ENCODE measurements around the gene UCKL1.

The UCKL1 gene

GRCh38 chr20:63958964-63959698, 2.9 kb upstream of the UCKL1 start:
- no peak for DNase-seq (ENCODE audit: low read depth)

- DNase-seq (ENCODE audit: low read depth): no peak
Observed at GRCh38 chr20:63958471-63958870, 2.3 kb upstream of the UCKL1 start.

GRCh38 chr20:63957690-63958441, 1.6 kb upstream of the UCKL1 start:
- DNase-seq (ENCODE audit: low read depth): no peak

GRCh38 chr20:63957004-63957689, 931 bp upstream of the UCKL1 start:
- peak; percentile 66 for DNase-seq (ENCODE audit: low read depth)

- no peak for DNase-seq (ENCODE audit: low read depth)
Observed at GRCh38 chr20:63956664-63957003, 418 bp upstream of the UCKL1 start.

- DNase-seq (ENCODE audit: low read depth): peak; percentile 38
Observed at GRCh38 chr20:63955281-63955826, 862 bp downstream of the UCKL1 start.

- DNase-seq (ENCODE audit: low read depth): no peak
Observed at GRCh38 chr20:63953764-63954429, 2.3 kb downstream of the UCKL1 start.

- DNase-seq (ENCODE audit: low read depth): no peak
Observed at GRCh38 chr20:63952769-63953168, 3.4 kb downstream of the UCKL1 start.

GRCh38 chr20:63952210-63952535, 4.0 kb downstream of the UCKL1 start:
- no peak for DNase-seq (ENCODE audit: low read depth)

GRCh38 chr20:63951398-63952209, 4.6 kb downstream of the UCKL1 start:
- no peak for DNase-seq (ENCODE audit: low read depth)

- no peak for DNase-seq (ENCODE audit: low read depth)
Observed at GRCh38 chr20:63950701-63951397, 5.4 kb downstream of the UCKL1 start.

- DNase-seq (ENCODE audit: low read depth): no peak
Observed at GRCh38 chr20:63947638-63948456, 8.4 kb downstream of the UCKL1 start.

- DNase-seq (ENCODE audit: low read depth): no peak
Observed at GRCh38 chr20:63946986-63947637, 9.1 kb downstream of the UCKL1 start.

GRCh38 chr20:63945921-63946920, 10.0 kb downstream of the UCKL1 start:
- DNase-seq (ENCODE audit: low read depth): no peak

GRCh38 chr20:63945031-63945658, 11.1 kb downstream of the UCKL1 start:
- no peak for DNase-seq (ENCODE audit: low read depth)

- DNase-seq (ENCODE audit: low read depth): no peak
Observed at GRCh38 chr20:63944078-63944941, 11.9 kb downstream of the UCKL1 start.

- no peak for DNase-seq (ENCODE audit: low read depth)
Observed at GRCh38 chr20:63943808-63944077, 12.5 kb downstream of the UCKL1 start.

Data from activated T-cell treated with anti-CD3 and anti-CD28 coated beads for 24 hours (primary cell).